Astrocyte of the spinal cord (primary cell): ENCODE measurements around the gene S100A12.

ENCODE experiments used
- DNase-seq: peaks from one replicate; pipeline ENCODE4 v3.0.0; 2011; ENCODE audit warnings: low read depth, low spot score
- H3K4me3 ChIP-seq: 2 replicates; pipeline ENCODE4 v1.5.1; 2011; ENCODE audit warnings: low read depth, mild to moderate bottlenecking, low read length, moderate library complexity
- in situ Hi-C: cut with HindIII; loops from 2 replicates; pipeline ENCODE4 v1.10.0; 2017; ENCODE audit warnings: low sequenced_read_pairs
- TF ChIP-seq, protein P1 (sequence below): IDR thresholded peaks from 2 replicates; pipeline ENCODE4 v1.5.1; 2012; ENCODE audit warnings: low read depth, mild to moderate bottlenecking, low read length, inconsistent platforms

S100A12 gene

DNA sequence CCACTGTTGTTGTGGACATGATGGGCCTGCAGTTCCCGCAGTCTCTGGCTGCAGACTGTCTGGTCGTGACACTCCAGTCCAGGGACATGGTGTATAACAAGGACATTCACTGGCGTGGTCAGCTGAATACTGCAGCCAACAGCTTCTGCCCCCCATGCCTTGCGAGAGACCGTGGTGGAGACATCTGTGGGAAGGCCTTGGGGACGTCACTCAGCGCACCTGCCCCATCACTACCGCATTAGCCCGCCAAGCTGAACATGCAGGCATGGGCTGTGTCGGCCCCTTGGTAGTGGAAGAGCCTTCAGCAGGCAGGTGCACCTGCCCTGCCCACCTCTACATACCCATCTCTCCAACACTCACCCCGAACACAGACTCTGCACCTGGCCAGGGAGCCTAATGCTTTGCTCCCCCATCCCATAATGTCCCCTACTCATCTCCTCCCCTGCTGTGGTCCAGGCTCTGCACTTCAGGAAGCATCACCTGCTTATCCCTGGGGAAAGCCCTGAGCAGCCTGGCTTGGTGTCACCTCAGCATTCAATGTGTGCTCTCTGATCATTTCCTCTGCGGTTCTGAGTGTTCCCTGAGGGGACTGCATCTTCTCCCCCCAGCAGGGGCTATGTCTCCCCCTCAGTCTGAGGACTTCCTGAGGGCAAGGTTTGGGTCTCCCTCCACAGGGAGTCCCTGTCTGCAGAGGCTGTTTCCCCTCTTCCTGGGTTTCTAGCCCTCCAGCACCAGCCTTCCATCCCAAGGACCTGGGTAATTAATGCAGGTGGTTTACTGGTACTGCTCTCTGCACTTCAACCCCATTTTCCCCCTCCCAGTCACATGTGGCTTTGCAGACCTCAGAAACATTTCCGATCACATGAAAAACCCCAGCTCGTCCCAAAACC lies 30.0 kb downstream of the S100A12 start:
- in situ Hi-C loops, result no loop called here
- no peak for DNase-seq
- H3K4me3 ChIP-seq, result no peak overlapping the region
- TF ChIP-seq, protein P1, sequence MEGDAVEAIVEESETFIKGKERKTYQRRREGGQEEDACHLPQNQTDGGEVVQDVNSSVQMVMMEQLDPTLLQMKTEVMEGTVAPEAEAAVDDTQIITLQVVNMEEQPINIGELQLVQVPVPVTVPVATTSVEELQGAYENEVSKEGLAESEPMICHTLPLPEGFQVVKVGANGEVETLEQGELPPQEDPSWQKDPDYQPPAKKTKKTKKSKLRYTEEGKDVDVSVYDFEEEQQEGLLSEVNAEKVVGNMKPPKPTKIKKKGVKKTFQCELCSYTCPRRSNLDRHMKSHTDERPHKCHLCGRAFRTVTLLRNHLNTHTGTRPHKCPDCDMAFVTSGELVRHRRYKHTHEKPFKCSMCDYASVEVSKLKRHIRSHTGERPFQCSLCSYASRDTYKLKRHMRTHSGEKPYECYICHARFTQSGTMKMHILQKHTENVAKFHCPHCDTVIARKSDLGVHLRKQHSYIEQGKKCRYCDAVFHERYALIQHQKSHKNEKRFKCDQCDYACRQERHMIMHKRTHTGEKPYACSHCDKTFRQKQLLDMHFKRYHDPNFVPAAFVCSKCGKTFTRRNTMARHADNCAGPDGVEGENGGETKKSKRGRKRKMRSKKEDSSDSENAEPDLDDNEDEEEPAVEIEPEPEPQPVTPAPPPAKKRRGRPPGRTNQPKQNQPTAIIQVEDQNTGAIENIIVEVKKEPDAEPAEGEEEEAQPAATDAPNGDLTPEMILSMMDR, result no peak

DNA sequence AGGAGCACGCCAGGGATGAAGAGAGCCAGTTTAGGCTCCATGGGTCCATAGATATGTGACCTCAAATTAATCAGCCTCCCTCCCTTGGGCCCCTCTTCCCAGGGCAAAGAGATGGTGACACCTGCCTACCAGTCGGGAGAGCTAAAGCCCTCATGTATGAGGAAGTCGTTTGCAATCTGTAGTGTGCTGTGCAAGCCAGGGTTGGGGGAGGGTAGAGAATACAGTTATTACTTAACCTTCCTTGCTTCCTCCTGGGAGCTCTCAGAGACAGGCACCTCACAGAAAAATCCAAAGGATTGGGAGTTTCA lies 30.7 kb downstream of the S100A12 start:
- no peak overlapping the region for H3K4me3 ChIP-seq
- in situ Hi-C loops, result no loop called here
- TF ChIP-seq, protein P1, result no peak
- no peak for DNase-seq

DNA sequence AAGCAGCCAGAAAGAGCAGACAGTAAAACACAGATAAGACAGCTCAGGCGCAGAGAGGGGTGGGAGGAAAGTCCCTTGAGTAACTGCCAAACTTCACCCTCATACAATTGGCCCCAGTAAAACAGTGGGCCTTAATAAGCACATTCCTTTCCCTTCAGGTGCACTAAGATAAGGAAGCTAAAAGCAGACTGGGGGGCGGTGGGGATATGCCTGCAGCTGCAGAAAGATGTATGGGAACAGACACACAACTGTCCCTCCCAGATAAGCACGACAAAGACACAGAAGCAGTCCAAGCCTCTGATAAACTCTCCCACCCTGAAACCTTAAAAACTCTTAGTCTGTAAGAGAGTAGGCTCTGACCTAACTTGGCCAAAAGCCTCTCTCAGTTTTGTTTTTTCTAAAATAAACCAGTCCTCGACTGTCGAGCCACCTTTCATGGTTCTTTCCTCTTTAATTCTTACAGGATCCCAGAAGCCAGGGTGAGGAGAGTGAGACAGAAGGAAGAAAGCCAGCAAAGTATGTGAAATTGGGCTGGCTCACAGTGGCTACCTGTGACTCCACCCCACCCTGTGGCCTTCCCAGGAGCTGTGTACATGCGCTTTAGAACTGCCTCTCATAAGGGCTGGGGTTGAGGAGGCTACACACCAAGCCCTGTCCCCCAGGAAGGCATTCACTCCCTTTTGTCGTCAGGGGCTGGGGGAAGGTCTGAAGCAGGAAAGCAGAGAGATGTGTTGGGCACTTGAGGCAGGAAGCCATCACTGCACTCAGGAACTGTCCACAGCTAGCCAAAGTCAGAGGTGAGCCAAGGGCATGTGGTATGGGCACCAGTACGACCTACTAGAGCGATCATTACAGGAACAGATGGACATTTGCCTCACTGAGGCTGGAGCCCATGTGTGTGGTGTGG lies 31.4 kb downstream of the S100A12 start:
- H3K4me3 ChIP-seq, result no peak overlapping the region
- in situ Hi-C loops, result no loop called here
- no peak for DNase-seq
- TF ChIP-seq, protein P1, result no peak

DNA sequence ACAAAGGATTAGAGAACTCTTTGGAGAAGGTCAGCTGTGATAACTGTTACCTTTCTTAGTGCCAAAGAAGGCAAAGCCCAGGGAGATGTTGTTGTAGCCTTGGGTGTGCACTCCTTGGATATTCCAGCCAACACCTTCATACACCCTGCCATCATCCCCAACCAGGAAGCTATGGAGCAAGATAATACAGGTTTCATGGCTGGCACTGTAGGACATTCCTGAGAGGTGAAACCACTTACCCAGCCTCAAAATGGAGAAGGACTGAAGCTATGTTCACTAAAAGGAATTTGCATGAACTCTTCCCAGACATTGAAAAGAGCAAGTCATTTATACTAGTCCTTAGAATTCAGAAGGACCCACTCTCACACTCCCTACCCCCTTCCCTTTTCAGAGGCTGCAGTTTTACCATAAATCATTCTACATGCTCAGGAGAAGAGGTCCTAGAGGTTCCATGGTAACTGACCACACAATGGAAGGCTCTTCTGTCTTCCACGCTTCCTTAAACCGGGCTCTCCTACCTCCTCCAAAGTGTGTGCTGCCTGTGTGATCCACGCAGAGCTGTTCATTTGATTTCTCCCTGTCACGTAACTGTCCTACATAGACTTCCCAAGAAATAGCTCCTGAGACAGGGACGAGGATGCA lies 32.3 kb downstream of the S100A12 start:
- no peak overlapping the region for H3K4me3 ChIP-seq

DNA sequence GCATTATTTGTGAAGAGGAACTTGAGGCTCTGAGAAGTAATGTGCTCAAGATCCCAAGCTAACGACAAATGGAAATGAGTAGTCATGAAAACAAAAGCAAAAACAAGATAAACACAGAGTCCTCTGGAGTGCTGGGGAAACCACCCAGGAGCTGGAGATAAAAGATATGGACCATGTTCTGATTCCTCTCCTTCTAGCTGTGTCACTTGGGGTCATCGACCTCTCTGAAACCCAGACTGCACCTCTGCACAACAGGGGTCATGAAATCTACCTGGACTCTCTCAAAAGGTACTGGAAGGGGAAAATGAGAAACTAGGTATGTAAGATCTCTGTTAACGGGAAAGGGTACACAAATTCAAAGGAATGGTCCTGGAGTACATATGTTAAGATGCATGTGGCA lies 33.2 kb downstream of the S100A12 start:
- TF ChIP-seq, protein P1, result no peak
- H3K4me3 ChIP-seq, result no peak overlapping the region
- in situ Hi-C loops, result no loop called here
- DNase-seq, result no peak

More for the DNA sequence above, 32.3 kb downstream of the S100A12 start:
- DNase-seq, result no peak
- TF ChIP-seq, protein P1, result no peak
- in situ Hi-C loops, result no loop called here

DNA sequence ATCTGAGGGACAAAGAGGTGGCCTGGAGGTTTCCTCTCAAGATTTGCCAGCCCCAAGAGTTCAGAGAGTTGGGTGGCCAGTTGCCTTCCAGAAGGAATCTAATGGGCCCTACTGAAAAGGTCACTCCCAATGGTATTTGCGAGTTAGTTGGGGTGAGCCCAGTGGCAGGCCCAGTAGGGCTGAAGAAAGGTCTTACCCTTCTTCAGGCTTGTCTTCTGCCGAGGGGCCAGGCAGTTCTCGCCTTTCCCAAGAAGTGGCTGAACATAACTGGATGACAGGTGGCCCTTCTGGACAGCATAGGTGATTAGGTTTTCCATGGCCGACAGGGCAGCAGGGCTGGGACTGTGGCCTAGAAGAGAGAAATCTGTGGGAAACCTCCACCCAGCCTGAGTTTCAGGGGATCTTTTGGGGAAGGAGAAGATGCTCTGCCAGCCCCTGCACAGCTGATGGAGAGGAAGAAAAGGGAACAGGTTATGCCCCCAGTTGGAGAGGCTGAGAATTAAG lies 33.9 kb downstream of the S100A12 start:
- no peak for DNase-seq
- TF ChIP-seq, protein P1, result no peak
- no peak overlapping the region for H3K4me3 ChIP-seq
- in situ Hi-C loops, result no loop called here
